ENCODE data around the gene COBL. TPM values are rescaled to one million over a fixed set of nuclear protein-coding genes. Genes with fewer than 3 reads are reported as not detected.

COBL gene
- total and polyA plus RNA-seq, 2 of the 4 experiments (the other 2 are of a cell fraction) = under 0.01 TPM; not detected in 1

DNA sequence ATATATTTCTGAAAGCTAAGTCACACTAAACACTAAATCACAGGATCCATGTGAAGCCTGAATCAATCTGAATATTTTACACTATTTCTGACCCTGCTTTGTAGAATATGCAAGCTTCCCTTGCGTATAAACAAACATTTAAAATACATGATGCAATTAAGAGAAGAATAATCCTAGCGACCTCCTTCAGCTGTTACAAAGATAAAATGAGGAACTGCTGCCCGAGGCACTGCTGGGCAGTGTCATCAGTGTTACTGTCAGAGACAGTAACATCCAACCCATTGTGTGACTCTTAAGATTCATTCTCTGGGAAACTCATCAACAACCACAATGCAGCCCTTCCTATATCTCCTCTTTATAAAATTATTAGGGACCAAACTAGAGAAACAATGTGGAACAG, 61.6 kb downstream of the COBL start:
- Histone ChIP-seq H3K14ac (replicated peaks; ENCODE audit: low read depth, low read length) (no peak overlapping the region), H2AFZ (replicated peaks; ENCODE audit: low read length, poor library complexity) (no peak overlapping the region), H3K27ac (ENCODE audit: insufficient read depth, low read length) (no peak overlapping the region), H3K56ac (ENCODE audit: extremely low read depth, insufficient read depth, low read length) (no peak overlapping the region), H3K4me3 (ENCODE audit: insufficient read depth, low read depth, low read length) (no peak overlapping the region), H2BK120ac (ENCODE audit: low read depth, low read length) (no peak overlapping the region), H2AK9ac (replicated peaks; ENCODE audit: low read depth, low read length, poor library complexity) (no peak overlapping the region), H3K23ac (ENCODE audit: low read depth, low read length) (no peak overlapping the region), H2AK5ac (ENCODE audit: low read depth, low read length) (no peak overlapping the region), H3K27me3 (ENCODE audit: control insufficient read depth, insufficient read depth, low read length) (no peaks in the 10 kb centered on the region), H3K36me3 (ENCODE audit: control insufficient read depth, insufficient read depth, low read length) (no peaks in the 10 kb centered on the region), H4K20me1 (ENCODE audit: insufficient read depth, low read length) (no peaks in the 10 kb centered on the region), H4K5ac (ENCODE audit: low read depth, low read length) (no peak overlapping the region), H3K4ac (ENCODE audit: low read depth, low read length) (no peak overlapping the region), H2BK15ac (ENCODE audit: low read depth, low read length) (no peak overlapping the region), H4K8ac (ENCODE audit: low read depth in 2 of 2, low read length in 2 of 2) (no peak overlapping the region), H3K18ac (ENCODE audit: low read depth, low read length) (no peak overlapping the region), H4K91ac (ENCODE audit: insufficient read depth, low read depth, low read length) (no peak overlapping the region), H3K9me3 (ENCODE audit: control insufficient read depth, insufficient read depth, low read length) (no peaks in the 10 kb centered on the region), H3K4me2 (ENCODE audit: low read depth, low read length) (no peak overlapping the region), H3K4me1 (ENCODE audit: control insufficient read depth, insufficient read depth, low read length) (no peaks in the 10 kb centered on the region), H3K9me1 (ENCODE audit: insufficient read depth, low read length) (no peaks in the 10 kb centered on the region), H3K9ac (ENCODE audit: low read depth, low read length) (no peak overlapping the region), H2BK20ac (ENCODE audit: low read depth, low read length) (no peak overlapping the region), H3K79me1 (ENCODE audit: low read depth in 1 of 2, low read length in 2 of 2) (no peaks in the 10 kb centered on the region), H2BK5ac (ENCODE audit: low read depth, low read length, poor library complexity, severe bottlenecking) (no peak overlapping the region)
- intact Hi-C loops (cut with micrococcal nuclease) (no loop called here), in situ Hi-C loops (cut with MboI; ENCODE audit: low sequenced_read_pairs) (no loop called here), dilution Hi-C loops (cut with HindIII; ENCODE audit: low sequenced_read_pairs, unreplicated experiment) (no loop called here)
- no peak for ATAC-seq (ENCODE audit: low read depth)
- DNase-seq = no peak
- whole genome bisulfite sequencing, 2 experiments (ENCODE audit: extremely low coverage in 2 of 2, insufficient read length in 1 of 2) = 0% methylated on average over 1 of the region's 3 CpGs; no CpG with 5 or more reads in 1 of the 2 experiments
- BruUV-seq (replicated peaks) = no TSS peak
- POLR2A ChIA-PET (ENCODE audit: unreplicated experiment) = no interaction called here
- TF ChIP-seq ELK1 (IDR thresholded peaks at IDR 0.05; ENCODE audit: borderline replicate concordance, low read depth, low read length) (no peak), CHD1 (IDR thresholded peaks at IDR 0.05; ENCODE audit: low read depth, low read length) (no peak), SMC3 (IDR thresholded peaks at IDR 0.05; ENCODE audit: low read depth, low read length) (no peak), FOS (IDR thresholded peaks at IDR 0.05; ENCODE audit: low read depth, low read length) (no peak), MXI1 (IDR thresholded peaks at IDR 0.05; ENCODE audit: borderline replicate concordance, low read depth, low read length) (no peak), NFE2L2 (IDR thresholded peaks at IDR 0.05; ENCODE audit: low read depth, low read length) (no peak), MAZ (IDR thresholded peaks at IDR 0.05; ENCODE audit: borderline replicate concordance, low read depth, low read length) (no peak)
- TF ChIP-seq, protein P1, sequence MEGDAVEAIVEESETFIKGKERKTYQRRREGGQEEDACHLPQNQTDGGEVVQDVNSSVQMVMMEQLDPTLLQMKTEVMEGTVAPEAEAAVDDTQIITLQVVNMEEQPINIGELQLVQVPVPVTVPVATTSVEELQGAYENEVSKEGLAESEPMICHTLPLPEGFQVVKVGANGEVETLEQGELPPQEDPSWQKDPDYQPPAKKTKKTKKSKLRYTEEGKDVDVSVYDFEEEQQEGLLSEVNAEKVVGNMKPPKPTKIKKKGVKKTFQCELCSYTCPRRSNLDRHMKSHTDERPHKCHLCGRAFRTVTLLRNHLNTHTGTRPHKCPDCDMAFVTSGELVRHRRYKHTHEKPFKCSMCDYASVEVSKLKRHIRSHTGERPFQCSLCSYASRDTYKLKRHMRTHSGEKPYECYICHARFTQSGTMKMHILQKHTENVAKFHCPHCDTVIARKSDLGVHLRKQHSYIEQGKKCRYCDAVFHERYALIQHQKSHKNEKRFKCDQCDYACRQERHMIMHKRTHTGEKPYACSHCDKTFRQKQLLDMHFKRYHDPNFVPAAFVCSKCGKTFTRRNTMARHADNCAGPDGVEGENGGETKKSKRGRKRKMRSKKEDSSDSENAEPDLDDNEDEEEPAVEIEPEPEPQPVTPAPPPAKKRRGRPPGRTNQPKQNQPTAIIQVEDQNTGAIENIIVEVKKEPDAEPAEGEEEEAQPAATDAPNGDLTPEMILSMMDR (conservative IDR thresholded peaks at IDR 0.05; ENCODE audit: low read depth, low read length) = no peak
- CTCF ChIA-PET = no interaction called here

Measured in IMR-90 (cell line).